Body of pancreas (tissue), 4 donors: Measurements from ENCODE around the gene INHBC.

Experiments
- POLR2A ChIP-seq, 3 donors: fragments of 450-650 bp; IDR thresholded peaks; one replicate each; pipeline ENCODE4 v1.6.1; 2016; ENCODE audit warnings: antibody characterized with exemption in 3 of 3, mild to moderate bottlenecking in 2 of 3
- TF ChIP-seq, protein P1 (sequence below), 7 experiments: fragments of 450-650 bp in 4 of 7; fragments of 200-600 bp in 3 of 7; sonication (generic) in 3 of 7; IDR thresholded peaks; one replicate each; pipeline ENCODE4 v1.5.1; 2016 to 2019; ENCODE audit warnings: antibody characterized with exemption in 7 of 7

DNA sequence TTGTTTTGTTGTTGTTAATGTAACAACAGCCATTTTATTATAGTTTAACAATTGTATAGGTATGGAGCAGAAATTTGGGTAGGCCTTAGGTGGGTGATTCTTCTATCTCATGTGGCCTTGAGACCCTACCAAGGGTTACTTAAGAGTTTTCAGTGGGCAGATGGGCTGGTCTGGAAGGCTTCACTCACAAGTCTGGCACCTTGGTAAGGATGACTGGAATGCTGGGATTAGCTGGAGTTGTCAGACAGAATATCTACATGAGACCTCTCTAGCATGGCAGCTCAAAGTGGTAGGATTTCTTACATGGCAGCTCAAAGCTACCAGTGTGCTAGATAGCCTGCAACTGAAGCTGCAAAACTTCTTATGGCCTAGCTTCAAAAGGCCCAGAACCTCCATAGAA is 51.1 kb downstream of the INHBC start:
- TF ChIP-seq, protein P1, sequence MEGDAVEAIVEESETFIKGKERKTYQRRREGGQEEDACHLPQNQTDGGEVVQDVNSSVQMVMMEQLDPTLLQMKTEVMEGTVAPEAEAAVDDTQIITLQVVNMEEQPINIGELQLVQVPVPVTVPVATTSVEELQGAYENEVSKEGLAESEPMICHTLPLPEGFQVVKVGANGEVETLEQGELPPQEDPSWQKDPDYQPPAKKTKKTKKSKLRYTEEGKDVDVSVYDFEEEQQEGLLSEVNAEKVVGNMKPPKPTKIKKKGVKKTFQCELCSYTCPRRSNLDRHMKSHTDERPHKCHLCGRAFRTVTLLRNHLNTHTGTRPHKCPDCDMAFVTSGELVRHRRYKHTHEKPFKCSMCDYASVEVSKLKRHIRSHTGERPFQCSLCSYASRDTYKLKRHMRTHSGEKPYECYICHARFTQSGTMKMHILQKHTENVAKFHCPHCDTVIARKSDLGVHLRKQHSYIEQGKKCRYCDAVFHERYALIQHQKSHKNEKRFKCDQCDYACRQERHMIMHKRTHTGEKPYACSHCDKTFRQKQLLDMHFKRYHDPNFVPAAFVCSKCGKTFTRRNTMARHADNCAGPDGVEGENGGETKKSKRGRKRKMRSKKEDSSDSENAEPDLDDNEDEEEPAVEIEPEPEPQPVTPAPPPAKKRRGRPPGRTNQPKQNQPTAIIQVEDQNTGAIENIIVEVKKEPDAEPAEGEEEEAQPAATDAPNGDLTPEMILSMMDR (IDR thresholded peaks at IDR 0.05), result no peak
- TF ChIP-seq POLR2A (IDR thresholded peaks at IDR 0.05), result no peak
